Measurements from ENCODE around the gene NR1D2. TPM values are rescaled to one million over a fixed set of nuclear protein-coding genes. Genes with fewer than 3 reads are reported as not detected.
A peak's percentile ranks its signal among the peaks of the same experiment; 100 is the strongest.

The NR1D2 gene
- total RNA-seq, 1 experiment from 2014 or later, result 24.0 TPM

GRCh38 chr3:23915537-23916108 lies 29.5 kb upstream of the NR1D2 start:
- Mint-ChIP-seq H3K4me1 (peaks cover 33 to 37% of the 10 kb centered on the region in 2 experiments), H3K27ac (no peak overlapping the region)

More at GRCh38 chr3:23915537-23916108, 29.5 kb upstream of the NR1D2 start:
- no peak for TF ChIP-seq CTCF (conservative IDR thresholded peaks at IDR 0.05)
- Mint-ChIP-seq H3K4me3 (peak overlapping the region; percentile 99), H3K36me3 (ENCODE audit: insufficient read depth in 1 of 3, low read depth in 3 of 3) (peaks cover 34 to 39% (median 38%) of the 10 kb centered on the region in 3 experiments), H3K9me3 (no peaks in the 10 kb centered on the region), H3K27me3 (ENCODE audit: low read depth) (no peaks in the 10 kb centered on the region; the same call in 1 of the 2 replicates)
- H3K4me2 ChIP-seq (ENCODE audit: insufficient read depth, insufficient read length, low read length), result peak overlapping the region; percentile 93
- H3K79me1 ChIP-seq (ENCODE audit: insufficient read depth, low read depth, low read length, poor library complexity, severe bottlenecking), result peaks cover 3% of the 10 kb centered on the region
- H3K27me3 ChIP-seq (ENCODE audit: insufficient read depth, low read length), result no peaks in the 10 kb centered on the region
- no peak overlapping the region for H2BK120ac ChIP-seq (ENCODE audit: low read depth, low read length, poor library complexity, severe bottlenecking)
- H2AFZ ChIP-seq (ENCODE audit: low read length), result no peak overlapping the region
- no peak overlapping the region for H3T11ph ChIP-seq (ENCODE audit: low read length)
- H3K9me3 ChIP-seq (ENCODE audit: control insufficient read depth, low read depth, low read length), result no peaks in the 10 kb centered on the region
- peaks cover 15% of the 10 kb centered on the region; the same call in 1 of the 2 replicates for H3K79me2 ChIP-seq (ENCODE audit: insufficient read depth, low read length)
- 100% methylated on average over 1 of the region's 7 CpGs for WGBS (ENCODE audit: extremely low coverage, insufficient read length, low lambda C conversion rate)
- H3K4ac ChIP-seq (ENCODE audit: low read depth, low read length), result no peak overlapping the region
- H2BK12ac ChIP-seq (ENCODE audit: insufficient read length, low read depth, low read length), result no peak overlapping the region
- H2BK5ac ChIP-seq (ENCODE audit: insufficient read length, low read length), result no peak overlapping the region
- peak overlapping the region; percentile 83 for H3K9ac ChIP-seq (ENCODE audit: extremely low read depth, insufficient read length, low read length)
- H3K23ac ChIP-seq (ENCODE audit: insufficient read length, low read depth, low read length), result no peak overlapping the region
- no peak overlapping the region for H3K56ac ChIP-seq (ENCODE audit: insufficient read length, low read depth, low read length)
- peaks cover 10% of the 10 kb centered on the region for H3K23me2 ChIP-seq (ENCODE audit: insufficient read length, low read depth, low read length, poor library complexity, severe bottlenecking)
- H4K5ac ChIP-seq (ENCODE audit: insufficient read length, low read depth, low read length), result no peak overlapping the region
- H3K4me1 ChIP-seq (ENCODE audit: insufficient read depth, low read length), result no peaks in the 10 kb centered on the region; the same call in 1 of the 2 replicates
- H4K91ac ChIP-seq (ENCODE audit: insufficient read length, low read depth, low read length), result no peak overlapping the region
- H3K14ac ChIP-seq (ENCODE audit: insufficient read depth, low read length), result no peak overlapping the region
- H2AK5ac ChIP-seq (ENCODE audit: insufficient read length, low read length), result no peak overlapping the region
- no peak for DNase-seq
- H3K27ac ChIP-seq (ENCODE audit: insufficient read length, low read depth, low read length), result no peak overlapping the region
- no peak overlapping the region for H2BK15ac ChIP-seq (ENCODE audit: low read depth, low read length)
- H4K8ac ChIP-seq (replicated peaks; ENCODE audit: insufficient read length, low read depth, low read length), result no peak overlapping the region
- no peak overlapping the region for H2BK20ac ChIP-seq (ENCODE audit: low read depth, low read length, poor library complexity, severe bottlenecking)
- H4K20me1 ChIP-seq (ENCODE audit: control insufficient read depth, insufficient read depth, insufficient read length), result no peaks in the 10 kb centered on the region
- no peak overlapping the region for H3K18ac ChIP-seq (ENCODE audit: insufficient read length, low read depth, low read length)
